K562 (cell line): ENCODE measurements around the gene NMT1. TPM values are rescaled to one million over a fixed set of nuclear protein-coding genes. Genes with fewer than 3 reads are reported as not detected.

ENCODE experiments used
- ATF7 ChIP-seq: fragments of 450-650 bp; IDR thresholded peaks from 2 replicates; pipeline ENCODE4 v1.7.1; 2014; ENCODE audit warnings: mild to moderate bottlenecking, moderate library complexity
- DPF2 ChIP-seq: fragments of 450-650 bp; IDR thresholded peaks from 2 replicates; pipeline ENCODE4 v1.6.1; 2016
- HDAC3 ChIP-seq: fragments of 450-650 bp; IDR thresholded peaks from 2 replicates; pipeline ENCODE4 v1.6.1; 2018; ENCODE audit warnings: borderline replicate concordance, mild to moderate bottlenecking, moderate library complexity; ENCODE audit not compliant: partially characterized antibody
- HINFP ChIP-seq: fragments of 450-650 bp; conservative IDR thresholded peaks from 2 replicates; pipeline ENCODE4 v1.6.1; 2016; ENCODE audit warnings: missing genetic modification characterization, low read depth, mild to moderate bottlenecking, control low read depth, missing compliant biosample characterization
- HIVEP1 ChIP-seq: fragments of 250-450 bp; sonication (Bioruptor Pico); IDR thresholded peaks from 2 replicates; pipeline ENCODE4 v1.4.0; 2020; ENCODE audit warnings: mild to moderate bottlenecking
- HNRNPL ChIP-seq: fragments of 200-400 bp; formaldehyde crosslinking; IDR thresholded peaks from 2 replicates; pipeline ENCODE4 v1.6.1; 2017; ENCODE audit warnings: low read depth, mild to moderate bottlenecking, low read length
- HOMEZ ChIP-seq: fragments of 250-450 bp; sonication (Bioruptor Pico); IDR thresholded peaks from 2 replicates; pipeline ENCODE4 v1.4.0; 2020; ENCODE audit warnings: mild to moderate bottlenecking, moderate library complexity
- NCOA2 ChIP-seq, 2 experiments: fragments of 450-650 bp; IDR thresholded peaks; 2 replicates each; pipeline ENCODE4 v1.6.1; 2018; ENCODE audit warnings: mild to moderate bottlenecking in 2 of 2, moderate library complexity in 1 of 2; ENCODE audit not compliant: partially characterized antibody in 2 of 2
- NCOA6 ChIP-seq: fragments of 450-650 bp; IDR thresholded peaks from 2 replicates; pipeline ENCODE4 v1.6.1; 2017; ENCODE audit warnings: mild to moderate bottlenecking
- NFRKB ChIP-seq: fragments of 450-650 bp; IDR thresholded peaks from 2 replicates; pipeline ENCODE4 v1.6.1; 2016; ENCODE audit warnings: low read depth
- NR1H2 ChIP-seq: sonication (generic); formaldehyde crosslinking; IDR thresholded peaks from 2 replicates; pipeline ENCODE4 v1.4.0; 2020; ENCODE audit warnings: mild to moderate bottlenecking, missing genetic modification reagents
- RBM22 ChIP-seq: fragments of 200-400 bp; formaldehyde crosslinking; IDR thresholded peaks from 2 replicates; pipeline ENCODE4 v1.6.1; 2018; ENCODE audit warnings: low read length, low read depth; ENCODE audit not compliant: poor library complexity, severe bottlenecking
- SMARCA5 ChIP-seq: fragments of 450-650 bp; IDR thresholded peaks from 2 replicates; pipeline ENCODE4 v1.6.1; 2016
- SMARCE1 ChIP-seq: fragments of 450-650 bp; IDR thresholded peaks from 2 replicates; pipeline ENCODE4 v1.7.1; 2016; ENCODE audit warnings: mild to moderate bottlenecking
- ZBTB12 ChIP-seq: fragments of 250-450 bp; sonication (Bioruptor Pico); IDR thresholded peaks from 2 replicates; pipeline ENCODE4 v1.4.0; 2020
- ZC3H11A ChIP-seq: IDR thresholded peaks from 2 replicates; pipeline ENCODE4 v1.6.1; 2012; ENCODE audit warnings: low read depth, low read length, improper control_type of control experiment
- ZNF24 ChIP-seq: fragments of 450-650 bp; IDR thresholded peaks from 2 replicates; pipeline ENCODE4 v1.6.1; 2016
- ZNF518B ChIP-seq: fragments of 250-450 bp; sonication (Bioruptor Pico); IDR thresholded peaks from 2 replicates; pipeline ENCODE4 v1.5.0; 2021; ENCODE audit warnings: mild to moderate bottlenecking, moderate library complexity
- ZNF740 ChIP-seq, 3 experiments: fragments of 200-800 bp in 1 of 3; sonication (Bioruptor generic) in 1 of 3; sonication (generic) in 1 of 3; formaldehyde crosslinking in 1 of 3; IDR thresholded peaks; 2 replicates each; pipeline versions ENCODE4 v1.6.1 to v1.8.0; 2016 to 2022; ENCODE audit warnings: mild to moderate bottlenecking in 2 of 3, missing compliant biosample characterization in 2 of 3, missing genetic modification characterization in 2 of 3, missing genetic modification reagents in 1 of 3
- polyA plus RNA-seq, 8 experiments: library from polyadenylated mRNA; depleted of rRNA in 4 of 8; stranded (reverse) in 5 of 8; unstranded in 3 of 8; fragments of >200 nt; fragmentation: Nextera tagmentation in 2 of 8; fragmentation: Illumina TruSeq in 1 of 8; extraction: Ambion mirVana in 2 of 8; extraction: Trizol in 1 of 8; gene quantifications; 2 replicates each; pipeline versions ENCODE4 v1.2.1 to v1.2.3, GENCODE V29; 2011 to 2014; ENCODE audit warnings: inconsistent platforms in 1 of 8, missing spikeins in 1 of 8
- total RNA-seq, 7 experiments: library from RNA; depleted of rRNA in 6 of 7; stranded (reverse); fragments of >200 nt in 6 of 7; fragmentation: Illumina TruSeq in 2 of 7; extraction: Trizol in 2 of 7; gene quantifications; 2 replicates each; pipeline versions ENCODE4 v1.2.1 to v1.2.3, GENCODE V29; 2011 to 2021; ENCODE audit warnings: low replicate concordance in 1 of 7

Gene NMT1
- total and polyA plus RNA-seq, 9 of the 15 experiments (the other 6 are each of a cell fraction or from before 2014, with no cell fraction given): 86.7 to 569 (median 213) TPM

GRCh38 chr17:45149669-45150664 lies 88.8 kb downstream of the NMT1 start (continued):
- TF ChIP-seq HOMEZ (CRISPR knock-in tag): no peak
- no peak for TF ChIP-seq HINFP
- TF ChIP-seq SMARCE1: no peak; the same call in 1 of the 2 replicates
- TF ChIP-seq RBM22: peak; percentile 71
- TF ChIP-seq ZNF518B (CRISPR knock-in tag): no peak
- no peak; the same call in 1 of the 2 replicates for TF ChIP-seq NFRKB
- peak; percentile 4; the same call in 1 of the 2 replicates for TF ChIP-seq NCOA6
- TF ChIP-seq NR1H2 (CRISPR knock-in tag): no peak
- no peak for TF ChIP-seq ZC3H11A
- TF ChIP-seq ZNF740 (CRISPR knock-in tag; IDR thresholded peaks at IDR 0.05): no peak
- no peak for TF ChIP-seq ZNF740 (tag; IDR thresholded peaks at IDR 0.05)
- no peak for TF ChIP-seq NCOA2 (IDR thresholded peaks at IDR 0.05; ENCODE audit: partially characterized antibody in 2 of 2)
- no peak for TF ChIP-seq HDAC3
- no peak for TF ChIP-seq ZBTB12 (CRISPR knock-in tag)
- TF ChIP-seq DPF2: no peak
- TF ChIP-seq SMARCA5: no peak
- TF ChIP-seq ZNF24: no peak
- no peak for TF ChIP-seq HNRNPL
- TF ChIP-seq HIVEP1 (CRISPR knock-in tag): no peak
- TF ChIP-seq ATF7: no peak
